Natural killer cell (primary cell): ENCODE data around the gene SLC12A1. TPM values are rescaled to one million over a fixed set of nuclear protein-coding genes. Genes with fewer than 3 reads are reported as not detected.

Source experiments
- ATAC-seq, 3 donors: fragments of 150-1000 bp in 2 of 3; fragments of 200-7000 bp in 1 of 3; cut with Tn5 transposase; 1 replicate in 1 of 3; 2 replicates in 2 of 3; pipeline ENCODE4 v1.10.0; 2021; ENCODE audit warnings: mild to moderate bottlenecking in 2 of 3, moderate library complexity in 2 of 3
- DNase-seq, 2 donors: peaks; one replicate each; pipeline versions ENCODE4 v3.0.0 to v3.0.0-alpha.2; 2013 to 2021; ENCODE audit warnings: mixed read lengths in 1 of 2
- H3K27ac ChIP-seq: one replicate; pipeline ENCODE4 v1.5.1; 2013; ENCODE audit warnings: mild to moderate bottlenecking, low read length
- H3K27me3 ChIP-seq: one replicate; pipeline ENCODE4 v1.6.1; 2013; ENCODE audit warnings: low read length; ENCODE audit not compliant: control insufficient read depth, insufficient read depth
- H3K36me3 ChIP-seq: one replicate; pipeline ENCODE4 v1.6.1; 2013; ENCODE audit warnings: low read length; ENCODE audit not compliant: control insufficient read depth, insufficient read depth
- H3K4me1 ChIP-seq: one replicate; pipeline ENCODE4 v1.6.1; 2013; ENCODE audit warnings: low read length; ENCODE audit not compliant: control insufficient read depth, insufficient read depth
- H3K4me3 ChIP-seq: one replicate; pipeline ENCODE4 v1.5.1; 2013; ENCODE audit warnings: low read length
- H3K9me3 ChIP-seq: one replicate; pipeline ENCODE4 v1.6.1; 2013; ENCODE audit warnings: low read length; ENCODE audit not compliant: control insufficient read depth, insufficient read depth
- H3K27ac Mint-ChIP-seq, 2 donors: one replicate each; pipeline ENCODE4 v1.8.0; 2022; ENCODE audit warnings: mild to moderate bottlenecking in 2 of 2, mixed read lengths in 2 of 2, moderate library complexity in 1 of 2
- H3K27me3 Mint-ChIP-seq, 2 donors: one replicate each; pipeline ENCODE4 v1.8.0; 2022; ENCODE audit warnings: low read depth in 2 of 2, mixed read lengths in 2 of 2
- H3K36me3 Mint-ChIP-seq: one replicate; pipeline ENCODE4 v1.8.0; 2022; ENCODE audit warnings: mixed read lengths
- H3K4me1 Mint-ChIP-seq, 2 donors: one replicate each; pipeline ENCODE4 v1.8.0; 2022; ENCODE audit warnings: mixed read lengths in 2 of 2
- H3K4me3 Mint-ChIP-seq: one replicate; pipeline ENCODE4 v1.8.0; 2022; ENCODE audit warnings: mild to moderate bottlenecking, moderate library complexity, mixed read lengths
- H3K9me3 Mint-ChIP-seq, 2 donors: one replicate each; pipeline ENCODE4 v1.8.0; 2022; ENCODE audit warnings: mixed read lengths in 2 of 2
- WGBS: methylation state at CpG from one replicate; pipeline ENCODE4 v1.1.7; 2013; ENCODE audit warnings: missing lambda C conversion rate; ENCODE audit not compliant: insufficient coverage; 5-methylcytosine and 5-hydroxymethylcytosine counted together
- intact Hi-C: fragments of 100-400 bp; cut with micrococcal nuclease; formaldehyde crosslinking; loops from one replicate; pipeline ENCODE4 v1.14.2; 2022
- total RNA-seq, 4 donors: library from RNA; stranded (reverse); fragments of 120-200 nt in 1 of 4; gene quantifications; one replicate each; pipeline versions ENCODE4 v1.2.3 to v1.2.4, GENCODE V29; 2013 to 2022
- TF ChIP-seq, protein P1 (sequence below): fragments of 200-600 bp; IDR thresholded peaks from one replicate; pipeline ENCODE4 v1.8.0; 2022; ENCODE audit warnings: antibody characterized with exemption

SLC12A1 gene
- total RNA-seq, 3 donors from 2014 or later (not counting 1 experiment from before 2014, with no cell fraction given) = not detected

DNA sequence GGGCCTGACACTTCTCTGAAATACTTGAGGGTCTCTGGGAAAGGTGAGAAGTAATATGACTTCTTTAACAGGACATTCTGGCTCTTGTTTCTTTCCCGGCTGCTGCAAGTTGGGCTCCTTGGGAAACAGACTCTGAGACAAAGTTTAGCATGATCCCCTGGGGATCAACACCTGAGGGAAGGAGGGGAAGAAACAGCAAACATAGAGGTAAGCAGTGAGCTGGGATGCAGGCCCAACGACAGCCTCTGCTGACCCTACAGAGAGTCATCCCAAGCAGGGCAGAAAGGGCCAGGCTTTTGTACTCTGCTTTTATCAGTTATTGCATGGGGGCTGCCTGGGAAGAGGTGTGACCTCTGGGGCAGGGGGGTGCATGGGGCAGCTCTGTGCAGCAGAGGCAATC lies 98.3 kb downstream of the SLC12A1 start:
- Mint-ChIP-seq H3K9me3 (no peaks in the 10 kb centered on the region), H3K4me3 (no peak overlapping the region), H3K27ac (no peak overlapping the region), H3K27me3 (peaks cover 0 to 5% of the 10 kb centered on the region in 2 donors), H3K4me1 (no peaks in the 10 kb centered on the region), H3K36me3 (no peaks in the 10 kb centered on the region)
- no peaks in the 10 kb centered on the region for H3K36me3 ChIP-seq
- ATAC-seq = no peak
- no peaks in the 10 kb centered on the region for H3K27me3 ChIP-seq
- no peaks in the 10 kb centered on the region for H3K9me3 ChIP-seq
- no peak overlapping the region for H3K27ac ChIP-seq
- intact Hi-C loops = no loop called here
- H3K4me1 ChIP-seq = no peaks in the 10 kb centered on the region
- no peak for DNase-seq
- TF ChIP-seq, protein P1, sequence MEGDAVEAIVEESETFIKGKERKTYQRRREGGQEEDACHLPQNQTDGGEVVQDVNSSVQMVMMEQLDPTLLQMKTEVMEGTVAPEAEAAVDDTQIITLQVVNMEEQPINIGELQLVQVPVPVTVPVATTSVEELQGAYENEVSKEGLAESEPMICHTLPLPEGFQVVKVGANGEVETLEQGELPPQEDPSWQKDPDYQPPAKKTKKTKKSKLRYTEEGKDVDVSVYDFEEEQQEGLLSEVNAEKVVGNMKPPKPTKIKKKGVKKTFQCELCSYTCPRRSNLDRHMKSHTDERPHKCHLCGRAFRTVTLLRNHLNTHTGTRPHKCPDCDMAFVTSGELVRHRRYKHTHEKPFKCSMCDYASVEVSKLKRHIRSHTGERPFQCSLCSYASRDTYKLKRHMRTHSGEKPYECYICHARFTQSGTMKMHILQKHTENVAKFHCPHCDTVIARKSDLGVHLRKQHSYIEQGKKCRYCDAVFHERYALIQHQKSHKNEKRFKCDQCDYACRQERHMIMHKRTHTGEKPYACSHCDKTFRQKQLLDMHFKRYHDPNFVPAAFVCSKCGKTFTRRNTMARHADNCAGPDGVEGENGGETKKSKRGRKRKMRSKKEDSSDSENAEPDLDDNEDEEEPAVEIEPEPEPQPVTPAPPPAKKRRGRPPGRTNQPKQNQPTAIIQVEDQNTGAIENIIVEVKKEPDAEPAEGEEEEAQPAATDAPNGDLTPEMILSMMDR = no peak
- no peak overlapping the region for H3K4me3 ChIP-seq
- 87% methylated on average over 2 of the region's 2 CpGs for WGBS

DNA sequence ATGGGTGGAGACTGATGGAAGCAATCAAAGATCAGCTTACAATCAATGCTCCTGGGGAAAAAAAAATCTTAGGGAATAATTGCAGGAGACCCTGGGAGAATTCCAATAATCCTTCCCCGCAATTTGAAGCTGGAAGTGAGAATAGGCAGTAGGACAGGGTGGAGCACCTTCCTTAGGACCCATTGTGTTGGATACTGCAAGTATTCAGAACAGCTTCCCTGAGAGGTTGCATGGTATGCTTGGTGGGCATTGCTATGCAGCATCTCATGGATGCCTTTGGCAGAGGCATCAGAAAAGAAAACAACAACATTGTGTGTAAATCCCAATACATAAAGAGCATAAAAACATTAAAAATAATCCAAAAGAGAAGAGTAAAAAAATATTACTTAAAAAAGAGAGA lies 100.5 kb downstream of the SLC12A1 start:
- H3K36me3 ChIP-seq = no peaks in the 10 kb centered on the region
- Mint-ChIP-seq H3K4me3 (no peak overlapping the region), H3K27me3 (peaks cover 0 to 5% of the 10 kb centered on the region in 2 donors)

DNA sequence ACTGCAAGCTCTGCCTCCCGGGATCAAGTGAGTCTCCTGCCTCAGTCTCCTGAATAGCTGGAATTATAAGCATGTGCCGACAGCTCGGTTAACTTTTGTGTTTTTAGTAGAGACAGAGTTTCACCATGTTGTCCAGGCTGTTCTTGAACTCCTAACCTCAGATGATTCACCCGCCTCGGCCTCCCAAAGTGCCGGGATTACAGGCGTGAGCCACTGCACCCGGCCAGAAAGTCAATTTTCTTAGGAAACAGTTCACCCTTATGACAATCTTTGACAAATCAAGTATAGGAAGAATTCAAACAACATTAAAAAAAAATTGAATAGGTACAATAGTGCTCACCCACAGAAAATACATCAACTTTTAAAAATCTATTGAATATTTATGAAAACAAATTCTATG lies 101.5 kb downstream of the SLC12A1 start:
- no peaks in the 10 kb centered on the region for H3K9me3 Mint-ChIP-seq
- H3K27me3 ChIP-seq = no peaks in the 10 kb centered on the region
- H3K4me1 Mint-ChIP-seq = no peaks in the 10 kb centered on the region
- no peak overlapping the region for H3K27ac ChIP-seq
- H3K36me3 Mint-ChIP-seq = no peaks in the 10 kb centered on the region
- no peak overlapping the region for H3K4me3 Mint-ChIP-seq
- no peak overlapping the region for H3K4me3 ChIP-seq
- no peak overlapping the region for H3K27ac Mint-ChIP-seq
- TF ChIP-seq, protein P1 = no peak
- no peaks in the 10 kb centered on the region for H3K9me3 ChIP-seq
- H3K4me1 ChIP-seq = no peaks in the 10 kb centered on the region
- intact Hi-C loops = no loop called here
- no peak for DNase-seq
- no peak for ATAC-seq
- no peaks in the 10 kb centered on the region for H3K36me3 ChIP-seq
- WGBS = 89% methylated on average over 8 of the region's 8 CpGs
- peaks cover 0 to 5% of the 10 kb centered on the region in 2 donors for H3K27me3 Mint-ChIP-seq

More for the DNA sequence above, 100.5 kb downstream of the SLC12A1 start:
- 100% methylated on average over 1 of the region's 1 CpG for WGBS
- intact Hi-C loops = no loop called here
- Mint-ChIP-seq H3K36me3 (no peaks in the 10 kb centered on the region), H3K27ac (no peak overlapping the region), H3K4me1 (no peaks in the 10 kb centered on the region), H3K9me3 (no peaks in the 10 kb centered on the region)
- H3K4me3 ChIP-seq = no peak overlapping the region
- TF ChIP-seq, protein P1 = no peak
- H3K9me3 ChIP-seq = no peaks in the 10 kb centered on the region
- H3K27ac ChIP-seq = no peak overlapping the region
- no peak for ATAC-seq
- no peak for DNase-seq
- no peaks in the 10 kb centered on the region for H3K4me1 ChIP-seq
- H3K27me3 ChIP-seq = no peaks in the 10 kb centered on the region

DNA sequence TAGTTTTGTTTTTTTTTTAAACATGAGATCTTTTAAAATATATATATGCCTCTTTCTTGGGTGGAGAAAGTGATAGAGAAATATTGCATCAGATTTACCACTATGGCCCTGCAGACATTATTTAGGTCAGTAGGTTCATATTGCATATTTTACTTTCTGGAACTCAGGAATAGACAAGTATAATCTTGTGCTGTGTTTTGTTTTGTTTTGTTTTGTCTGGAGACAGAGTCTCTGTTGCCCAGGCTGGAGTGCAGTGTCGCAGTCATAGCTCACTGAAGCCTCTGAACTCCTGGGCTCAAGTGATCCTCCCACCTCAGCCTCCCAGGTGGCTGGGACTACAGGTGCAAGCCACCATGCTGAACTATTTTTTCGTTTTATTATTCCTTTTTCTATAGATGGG lies 103.6 kb downstream of the SLC12A1 start:
- ATAC-seq (no peak), DNase-seq (no peak)
- Histone ChIP-seq H3K9me3 (no peaks in the 10 kb centered on the region), H3K27ac (no peak overlapping the region), H3K4me1 (no peaks in the 10 kb centered on the region), H3K27me3 (no peaks in the 10 kb centered on the region), H3K4me3 (no peak overlapping the region), H3K36me3 (no peaks in the 10 kb centered on the region)
- TF ChIP-seq, protein P1 = no peak
- Mint-ChIP-seq H3K4me3 (no peak overlapping the region), H3K27ac (no peak overlapping the region), H3K36me3 (no peaks in the 10 kb centered on the region), H3K4me1 (no peaks in the 10 kb centered on the region), H3K27me3 (peaks cover 0 to 5% of the 10 kb centered on the region in 2 donors), H3K9me3 (no peaks in the 10 kb centered on the region)
- WGBS = 76% methylated on average over 2 of the region's 2 CpGs
- intact Hi-C loops = no loop called here
